GM08714 (cell line): Measurements from ENCODE around the gene SCML1.
A peak's percentile ranks its signal among the peaks of the same experiment; 100 is the strongest.

Experiments used
- H3K4me3 ChIP-seq: fragments of 200-500 bp; sonication (Bioruptor generic); 2 replicates; pipeline ENCODE4 v1.5.1; 2014; ENCODE audit warnings: mild to moderate bottlenecking, low read length, inconsistent platforms
- ZNF274 ChIP-seq: IDR thresholded peaks from 2 replicates; pipeline ENCODE4 v1.6.1; 2012; ENCODE audit warnings: mild to moderate bottlenecking, low read depth, low read length

The SCML1 gene

DNA sequence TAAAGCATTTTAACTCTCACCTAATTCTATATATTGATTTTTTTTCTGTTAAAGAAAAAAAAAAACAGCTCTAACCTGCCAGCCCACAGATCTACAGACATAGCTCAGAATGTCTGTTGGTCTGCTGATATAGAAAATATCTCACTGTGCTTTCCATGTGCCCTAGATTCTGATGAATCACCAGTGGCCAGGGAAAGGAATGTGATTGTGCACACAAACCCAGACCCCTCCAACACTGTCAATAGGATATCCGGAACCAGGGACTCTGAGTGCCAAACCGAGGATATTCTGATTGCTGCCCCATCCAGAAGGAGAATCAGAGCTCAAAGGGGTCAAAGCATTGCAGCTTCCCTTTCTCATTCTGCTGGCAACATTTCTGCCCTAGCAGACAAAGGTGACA lies 12.1 kb upstream of the SCML1 start:
- H3K4me3 ChIP-seq = no peak overlapping the region
- no peak for TF ChIP-seq ZNF274

GRCh38 chrX:17732138-17732783 lies 5.0 kb upstream of the SCML1 start:
- no peak for TF ChIP-seq ZNF274
- H3K4me3 ChIP-seq = no peak overlapping the region

DNA sequence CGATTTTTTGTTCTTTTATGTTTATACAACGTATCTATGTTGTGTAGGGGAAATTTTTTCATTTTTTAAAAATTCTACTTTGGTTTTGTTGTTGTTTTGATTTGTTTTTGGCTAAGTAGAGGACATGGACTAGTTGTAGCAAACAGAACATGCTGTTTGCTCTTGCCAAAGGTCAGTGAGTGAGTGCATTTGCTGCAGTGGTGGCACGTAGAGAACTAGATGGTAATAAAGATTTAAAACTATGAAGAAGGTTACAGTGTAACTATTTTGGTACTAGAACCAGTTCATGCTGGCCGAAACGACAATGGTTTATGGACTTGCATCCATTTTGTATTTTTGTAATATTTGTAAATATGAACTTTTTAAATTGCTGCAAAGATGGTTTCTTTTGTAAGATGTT lies 1.9 kb upstream of the SCML1 start:
- TF ChIP-seq ZNF274 = no peak
- H3K4me3 ChIP-seq = no peak overlapping the region

DNA sequence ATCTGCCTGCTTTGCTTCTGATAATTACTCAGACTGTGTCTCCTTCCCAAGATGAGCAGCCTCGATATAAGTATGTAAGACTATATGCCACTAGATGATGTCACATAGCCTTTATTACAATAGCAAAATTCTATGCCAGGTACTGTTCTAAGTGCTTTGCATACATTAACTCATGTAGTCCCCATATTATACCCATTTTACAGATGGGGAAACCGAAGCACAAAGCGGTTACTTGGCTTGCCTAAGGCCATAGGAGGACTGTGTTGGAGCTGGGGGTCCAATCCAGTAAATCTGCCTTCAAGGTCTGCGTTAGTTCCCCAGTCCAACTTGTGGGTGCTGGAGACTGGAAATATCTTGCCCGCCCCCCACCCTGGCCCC lies 826 bp upstream of the SCML1 start:
- peak overlapping the region; percentile 65; the same call in 1 of the 2 replicates for H3K4me3 ChIP-seq
- TF ChIP-seq ZNF274 = no peak

GRCh38 chrX:17737710-17737985 lies 355 bp downstream of the SCML1 start:
- TF ChIP-seq ZNF274 = no peak
- peak overlapping the region; percentile 61 for H3K4me3 ChIP-seq

DNA sequence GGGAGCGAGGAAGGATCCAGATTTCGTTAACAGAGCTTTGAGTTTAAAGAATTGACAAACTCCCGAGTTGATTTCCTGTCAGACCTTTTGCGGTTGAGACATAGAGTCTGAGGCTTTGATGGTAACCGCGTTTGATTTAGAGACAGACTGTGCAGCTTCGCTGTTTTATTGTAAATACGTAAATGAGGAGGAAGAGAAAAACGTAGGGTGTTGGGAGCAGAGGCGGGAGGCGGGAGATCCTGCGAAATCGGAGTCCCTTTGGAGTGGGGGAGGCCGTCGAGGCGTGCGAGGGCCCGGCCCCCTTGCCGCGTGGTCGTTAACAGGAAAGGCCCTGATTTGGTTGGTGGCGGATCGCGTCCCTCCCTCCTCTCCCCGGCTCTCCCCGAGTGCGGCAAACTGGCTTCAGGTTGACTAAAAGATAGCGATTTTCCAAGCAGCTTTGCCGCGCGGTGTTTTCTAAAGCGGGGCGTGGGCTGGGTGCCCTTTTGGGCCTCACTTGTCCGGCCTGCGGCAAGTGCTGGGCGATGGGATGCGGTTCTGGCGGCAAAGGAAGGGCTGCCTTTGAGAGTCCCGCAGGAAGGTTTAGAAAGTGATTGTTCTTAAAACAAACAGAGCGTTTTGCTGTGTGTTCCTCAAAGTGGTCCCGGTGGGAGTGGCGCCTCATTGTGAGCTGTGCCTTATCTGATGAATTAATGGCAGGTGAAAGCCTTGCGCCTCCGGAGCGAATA lies 857 bp downstream of the SCML1 start:
- H3K4me3 ChIP-seq = peak overlapping the region; percentile 61
- no peak for TF ChIP-seq ZNF274

- TF ChIP-seq ZNF274 = no peak
- H3K4me3 ChIP-seq = peak overlapping the region; percentile 61
Measured at GRCh38 chrX:17738737-17739535, 1.6 kb downstream of the SCML1 start.

GRCh38 chrX:17740137-17741122 lies 3.1 kb downstream of the SCML1 start:
- H3K4me3 ChIP-seq = no peak overlapping the region
- no peak for TF ChIP-seq ZNF274

DNA sequence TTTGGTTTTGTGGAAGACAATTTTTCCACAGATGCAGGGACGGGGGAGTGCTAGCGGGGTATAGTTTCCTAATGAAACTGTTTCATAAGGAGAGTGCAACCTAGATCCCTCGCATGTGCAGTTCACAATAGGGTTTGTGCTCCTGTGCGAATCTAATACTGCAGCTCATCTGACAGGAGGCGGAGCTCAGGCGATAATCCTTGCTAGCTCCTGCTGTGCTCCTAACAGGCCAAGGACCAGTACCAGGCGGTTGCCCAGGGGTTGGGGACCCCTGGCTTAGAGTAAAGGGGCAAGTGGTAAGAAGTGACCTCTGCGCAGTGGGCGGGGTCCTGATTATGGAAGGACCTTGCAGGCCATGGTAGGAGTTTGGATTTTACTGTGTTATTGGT lies 3.8 kb downstream of the SCML1 start:
- no peak for TF ChIP-seq ZNF274
- no peak overlapping the region for H3K4me3 ChIP-seq

DNA sequence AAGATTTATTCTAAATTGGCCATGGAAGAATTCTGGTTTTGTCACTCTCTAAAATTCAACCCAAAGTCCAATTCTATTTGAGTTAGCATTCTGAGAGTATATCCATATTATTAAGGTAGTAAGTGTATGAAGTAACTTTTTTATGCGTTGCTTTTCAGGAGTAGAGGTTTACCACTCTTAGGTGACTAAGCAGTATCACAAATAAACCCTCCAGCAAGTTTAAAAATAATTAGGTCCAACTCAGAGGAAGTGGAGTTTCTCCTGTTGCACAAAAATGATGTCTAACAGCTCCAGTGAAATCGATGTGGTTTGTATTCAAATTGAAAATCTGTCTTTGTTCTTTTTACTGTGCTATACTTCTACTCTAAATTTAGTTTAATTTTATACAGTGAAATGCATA lies 6.6 kb downstream of the SCML1 start:
- no peak overlapping the region for H3K4me3 ChIP-seq
- TF ChIP-seq ZNF274 = no peak

- no peak for TF ChIP-seq ZNF274
- H3K4me3 ChIP-seq = no peak overlapping the region
Measured at GRCh38 chrX:17744896-17745523, 7.7 kb downstream of the SCML1 start.

GRCh38 chrX:17747692-17748091 lies 10.4 kb downstream of the SCML1 start:
- no peak for TF ChIP-seq ZNF274
- H3K4me3 ChIP-seq = no peak overlapping the region

DNA sequence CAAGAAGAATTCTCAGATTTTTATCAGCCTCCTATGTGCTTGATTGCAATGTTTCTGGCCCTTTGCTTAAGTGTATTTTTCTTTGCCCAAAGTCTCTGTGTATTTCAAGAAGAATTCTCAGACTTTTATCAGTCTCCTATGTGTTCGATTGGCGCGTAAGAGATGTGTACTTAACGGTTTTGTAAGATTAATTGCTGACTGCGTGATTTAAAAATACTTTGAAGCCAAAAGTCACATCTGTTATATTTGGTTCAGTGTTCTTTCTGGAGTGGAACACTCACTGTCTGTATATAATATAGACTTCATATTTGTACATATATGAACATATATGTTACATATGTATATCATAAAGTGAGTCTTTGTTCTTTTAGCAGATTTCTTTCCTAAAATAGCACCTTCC lies 11.4 kb downstream of the SCML1 start:
- no peak for TF ChIP-seq ZNF274
- no peak overlapping the region for H3K4me3 ChIP-seq

DNA sequence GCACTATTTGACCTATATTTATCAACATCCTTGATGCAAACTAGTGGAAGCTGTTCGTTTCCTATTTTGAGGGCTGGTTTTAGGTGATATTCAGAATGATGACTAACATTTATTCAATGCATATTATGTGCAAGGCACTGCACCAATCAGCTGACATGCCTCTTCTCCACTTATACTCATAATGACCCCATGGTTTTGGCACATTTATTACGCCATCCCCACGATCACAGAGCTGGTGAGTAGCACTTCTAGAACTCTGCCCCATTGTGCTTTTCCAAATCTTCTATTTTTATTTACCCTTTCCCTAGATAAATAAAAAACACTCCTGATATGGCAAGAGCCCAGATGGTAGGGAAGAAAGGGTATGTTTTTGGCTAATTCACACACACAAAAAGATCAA lies 13.1 kb downstream of the SCML1 start:
- no peak for TF ChIP-seq ZNF274

DNA sequence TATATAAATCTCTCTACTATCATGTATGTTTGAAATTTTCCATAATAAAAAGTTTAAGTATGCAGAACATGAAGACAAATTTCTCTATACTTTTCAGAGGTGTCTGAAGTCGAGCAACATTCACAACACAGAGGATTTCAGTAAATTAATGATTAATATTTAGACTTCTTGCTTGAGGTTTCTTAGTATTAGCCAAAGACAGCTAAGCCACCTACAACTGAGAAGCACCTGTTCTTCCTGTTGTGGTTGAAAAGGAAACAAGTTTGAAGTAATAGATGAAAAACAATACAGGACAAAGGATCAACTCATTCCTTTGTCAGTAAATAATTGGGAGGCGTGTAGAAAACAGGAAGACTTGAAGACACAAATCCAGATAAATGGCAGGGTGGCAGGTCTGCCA lies 21.1 kb downstream of the SCML1 start:
- H3K4me3 ChIP-seq = no peak overlapping the region
- TF ChIP-seq ZNF274 = no peak

More for the DNA sequence above, 13.1 kb downstream of the SCML1 start:
- no peak overlapping the region for H3K4me3 ChIP-seq
